Fibroblast of lung (primary cell): ENCODE measurements around the gene MAP3K6. TPM values are rescaled to one million over a fixed set of nuclear protein-coding genes. Genes with fewer than 3 reads are reported as not detected.

Experiments used
- DNase-seq, 2 donors: peaks; one replicate each; pipeline versions ENCODE4 v3.0.0 to v3.0.0-alpha.2; 2010; ENCODE audit warnings: low read depth in 2 of 2
- H2AFZ ChIP-seq: 2 replicates; pipeline ENCODE4 v1.5.1; 2012; ENCODE audit warnings: low read length, control low read depth, inconsistent platforms
- H3K27ac ChIP-seq: 2 replicates; pipeline ENCODE4 v1.5.1; 2011; ENCODE audit warnings: low read length, control low read depth; ENCODE audit not compliant: insufficient read depth
- H3K27me3 ChIP-seq: 2 replicates; pipeline ENCODE4 v1.5.1; 2011; ENCODE audit warnings: mild to moderate bottlenecking, low read length; ENCODE audit not compliant: control insufficient read depth, insufficient read depth
- H3K36me3 ChIP-seq: 2 replicates; pipeline ENCODE4 v1.5.1; 2011; ENCODE audit warnings: low read length; ENCODE audit not compliant: control insufficient read depth, insufficient read depth
- H3K4me1 ChIP-seq: 2 replicates; pipeline ENCODE4 v1.5.1; 2011; ENCODE audit warnings: low read length; ENCODE audit not compliant: control insufficient read depth, insufficient read depth; ENCODE audit errors: extremely low read depth
- H3K4me2 ChIP-seq: 2 replicates; pipeline ENCODE4 v1.5.1; 2011; ENCODE audit warnings: low read length, control low read depth; ENCODE audit not compliant: insufficient read depth; ENCODE audit errors: extremely low read depth
- H3K4me3 ChIP-seq, 4 experiments: fragments of 200-600 bp in 1 of 4; sonication (generic) in 1 of 4; replicated peaks in 1 of 4; 2 replicates each; pipeline ENCODE4 v1.5.1; 2011 to 2016; ENCODE audit warnings: low read length in 4 of 4, low read depth in 3 of 4, mild to moderate bottlenecking in 3 of 4, control low read depth in 2 of 4, inconsistent platforms in 1 of 4, mixed read lengths in 1 of 4; ENCODE audit not compliant: insufficient read depth in 1 of 4; ENCODE audit errors: control extremely low read depth in 1 of 4
- H3K79me2 ChIP-seq: 2 replicates; pipeline ENCODE4 v1.5.1; 2012; ENCODE audit warnings: mild to moderate bottlenecking, low read length, inconsistent platforms; ENCODE audit not compliant: control insufficient read depth, insufficient read depth
- H3K9ac ChIP-seq: 2 replicates; pipeline ENCODE4 v1.5.1; 2011; ENCODE audit warnings: mild to moderate bottlenecking, low read length, control low read depth; ENCODE audit not compliant: insufficient read depth
- H3K9me3 ChIP-seq: 2 replicates; pipeline ENCODE4 v1.5.1; 2012; ENCODE audit warnings: low read depth, low read length; ENCODE audit not compliant: control insufficient read depth, insufficient read depth
- H4K20me1 ChIP-seq: 2 replicates; pipeline ENCODE4 v1.5.1; 2011; ENCODE audit warnings: low read length; ENCODE audit not compliant: control insufficient read depth, insufficient read depth; ENCODE audit errors: extremely low read depth
- CTCF ChIP-seq, 2 donors: IDR thresholded peaks in 1 of 2; conservative IDR thresholded peaks in 1 of 2; 1 replicate in 1 of 2; 2 replicates in 1 of 2; pipeline ENCODE4 v1.5.1; 2011 to 2012; ENCODE audit warnings: low read length in 2 of 2, control low read depth in 1 of 2, inconsistent platforms in 1 of 2, low read depth in 1 of 2, mild to moderate bottlenecking in 1 of 2
- EZH2 ChIP-seq: IDR thresholded peaks from 2 replicates; pipeline ENCODE4 v1.5.1; 2012; ENCODE audit warnings: low read length, control low read depth, mild to moderate bottlenecking; ENCODE audit errors: missing control alignments
- polyA plus RNA-seq, 2 donors: library from polyadenylated mRNA; depleted of rRNA in 1 of 2; stranded (reverse) in 1 of 2; unstranded in 1 of 2; fragments of >200 nt; gene quantifications; 2 replicates each; pipeline ENCODE4 v1.2.1, GENCODE V29; 2011 to 2012; ENCODE audit warnings: missing spikeins in 1 of 2
- total RNA-seq: library from RNA; depleted of rRNA; stranded (reverse); fragments of >200 nt; gene quantifications from 2 replicates; pipeline ENCODE4 v1.2.1, GENCODE V29; 2014

MAP3K6 gene
- total and polyA plus RNA-seq, 2 donors (not counting 1 experiment from before 2014, with no cell fraction given), result 8.3 to 11.5 TPM

GRCh38 chr1:27402349-27402754 lies 35.6 kb upstream of the MAP3K6 start:
- Histone ChIP-seq H3K9ac (no peak overlapping the region), H3K9me3 (no peaks in the 10 kb centered on the region), H2AFZ (no peak overlapping the region), H3K27ac (no peak overlapping the region), H3K36me3 (peaks cover 4% of the 10 kb centered on the region), H3K79me2 (no peaks in the 10 kb centered on the region), H4K20me1 (no peaks in the 10 kb centered on the region), H3K27me3 (no peaks in the 10 kb centered on the region), H3K4me2 (no peak overlapping the region), H3K4me1 (peaks cover 31% of the 10 kb centered on the region), H3K4me3 (no peak overlapping the region)
- peak; percentile 61 to 66 for DNase-seq
- TF ChIP-seq CTCF (conservative IDR thresholded peaks at IDR 0.05 in 1 of 2, IDR thresholded peaks at IDR 0.05 in 1 of 2; ENCODE audit: low read depth in 1 of 2, low read length in 2 of 2) (peak; percentile 49 to 54), EZH2 (no peak)

- Histone ChIP-seq H4K20me1 (no peaks in the 10 kb centered on the region), H3K4me1 (peaks cover 30% of the 10 kb centered on the region), H3K4me2 (no peak overlapping the region), H3K9ac (no peak overlapping the region), H3K36me3 (no peaks in the 10 kb centered on the region), H2AFZ (no peak overlapping the region), H3K27ac (no peak overlapping the region), H3K27me3 (no peaks in the 10 kb centered on the region), H3K4me3 (no peak overlapping the region), H3K79me2 (no peaks in the 10 kb centered on the region), H3K9me3 (no peaks in the 10 kb centered on the region)
- DNase-seq, result no peak
- TF ChIP-seq EZH2 (no peak), CTCF (conservative IDR thresholded peaks at IDR 0.05 in 1 of 2, IDR thresholded peaks at IDR 0.05 in 1 of 2; ENCODE audit: low read depth in 1 of 2, low read length in 2 of 2) (no peak)
Observed at GRCh38 chr1:27400963-27401341, 34.2 kb upstream of the MAP3K6 start.

GRCh38 chr1:27400082-27400962 lies 33.6 kb upstream of the MAP3K6 start:
- Histone ChIP-seq H4K20me1 (no peaks in the 10 kb centered on the region), H3K9me3 (no peaks in the 10 kb centered on the region), H3K4me1 (peaks cover 25% of the 10 kb centered on the region), H3K27me3 (no peaks in the 10 kb centered on the region), H3K79me2 (no peaks in the 10 kb centered on the region), H3K36me3 (no peaks in the 10 kb centered on the region), H3K4me3 (no peak overlapping the region), H3K4me2 (no peak overlapping the region), H3K27ac (no peak overlapping the region), H3K9ac (no peak overlapping the region), H2AFZ (no peak overlapping the region)
- no peak for TF ChIP-seq EZH2
- DNase-seq, result no peak
